CD4-positive, alpha-beta T cell treated with Interleukin-1 beta for 1 hour (primary cell): Measurements from ENCODE around the gene SCUBE1.

ENCODE experiments used
- DNase-seq, 2 donors: peaks; one replicate each; pipeline ENCODE4 v3.0.0-alpha.2; 2020 to 2022

SCUBE1 gene

DNA sequence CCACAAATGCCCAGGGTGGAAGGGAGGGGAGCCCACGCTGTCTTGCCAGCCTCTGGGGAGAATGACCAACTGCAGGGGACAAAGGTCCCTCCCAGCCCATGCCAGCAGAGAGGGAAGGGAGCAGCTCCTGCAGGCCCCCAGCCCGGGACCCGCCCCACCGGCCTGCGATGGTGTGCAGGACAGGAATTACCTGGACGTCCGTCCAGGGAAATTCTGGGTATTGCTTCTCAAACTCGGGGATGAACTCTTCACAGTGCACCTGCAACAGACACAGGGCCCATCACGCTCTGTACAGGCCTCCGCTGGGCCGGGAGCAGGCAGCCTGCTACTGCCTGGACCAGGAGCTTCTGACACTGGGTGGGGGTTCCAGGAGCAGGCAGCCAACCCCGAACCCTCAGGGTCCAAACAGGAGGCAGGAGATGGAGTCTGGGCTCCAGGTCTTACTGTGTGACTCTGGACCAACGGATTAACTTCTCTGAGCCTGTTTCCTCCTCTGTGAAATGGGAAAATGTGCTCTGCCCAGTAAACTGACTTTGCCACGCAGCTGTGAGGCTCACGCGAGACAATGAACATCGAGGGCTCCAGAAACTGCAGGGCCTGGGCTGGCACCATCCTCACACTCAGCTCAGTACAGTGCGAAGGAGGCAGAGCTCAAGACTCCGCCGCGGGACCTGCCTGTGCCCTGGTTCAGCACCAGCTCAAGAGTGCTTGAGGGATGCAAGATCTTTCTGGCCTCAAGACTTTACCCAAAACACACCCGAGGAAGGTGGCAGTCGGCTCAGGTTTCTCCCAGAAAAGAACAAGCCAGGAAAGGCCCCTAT lies 173.7 kb downstream of the SCUBE1 start:
- no peak for DNase-seq

DNA sequence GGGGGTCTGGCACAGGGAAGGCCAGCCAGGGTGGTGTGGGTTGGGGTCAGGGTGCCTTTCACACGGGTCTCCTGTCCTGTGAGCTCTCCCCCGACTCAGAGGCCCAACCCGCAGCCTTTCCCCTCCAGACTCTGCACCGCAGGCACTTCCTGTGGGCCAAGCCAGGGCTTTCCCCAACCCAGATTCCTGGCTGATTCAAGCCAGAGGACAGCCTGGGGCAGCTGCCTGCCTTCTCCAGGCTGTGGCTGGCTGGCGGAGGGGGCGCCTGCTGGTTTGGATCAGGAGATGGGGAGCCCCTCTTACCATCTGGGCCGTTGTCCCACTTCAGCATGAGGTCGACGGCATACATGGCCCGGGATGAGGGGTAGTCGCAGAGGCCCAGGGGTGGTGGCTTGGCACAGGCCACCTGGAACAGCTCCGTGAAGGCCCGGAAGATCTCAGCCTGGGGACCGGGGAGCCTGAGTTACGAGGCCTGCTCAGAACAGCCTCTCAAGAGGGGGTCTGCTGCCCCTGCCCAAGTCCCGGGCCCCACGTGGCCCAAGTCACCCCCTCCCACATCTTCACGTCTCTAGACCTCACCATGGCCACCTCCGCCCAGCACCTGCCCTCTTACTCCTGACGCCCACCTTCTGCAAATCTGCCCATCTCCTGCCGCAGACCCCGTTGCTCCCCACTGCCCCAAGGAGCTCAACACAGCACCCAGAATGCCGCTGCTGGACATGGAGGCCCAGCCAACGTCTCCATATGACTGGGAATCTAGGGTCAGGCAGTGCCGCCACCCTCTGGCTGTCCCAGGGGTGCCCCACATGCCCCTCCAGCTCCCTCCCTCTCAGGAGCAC lies 174.5 kb downstream of the SCUBE1 start:
- no peak for DNase-seq

DNA sequence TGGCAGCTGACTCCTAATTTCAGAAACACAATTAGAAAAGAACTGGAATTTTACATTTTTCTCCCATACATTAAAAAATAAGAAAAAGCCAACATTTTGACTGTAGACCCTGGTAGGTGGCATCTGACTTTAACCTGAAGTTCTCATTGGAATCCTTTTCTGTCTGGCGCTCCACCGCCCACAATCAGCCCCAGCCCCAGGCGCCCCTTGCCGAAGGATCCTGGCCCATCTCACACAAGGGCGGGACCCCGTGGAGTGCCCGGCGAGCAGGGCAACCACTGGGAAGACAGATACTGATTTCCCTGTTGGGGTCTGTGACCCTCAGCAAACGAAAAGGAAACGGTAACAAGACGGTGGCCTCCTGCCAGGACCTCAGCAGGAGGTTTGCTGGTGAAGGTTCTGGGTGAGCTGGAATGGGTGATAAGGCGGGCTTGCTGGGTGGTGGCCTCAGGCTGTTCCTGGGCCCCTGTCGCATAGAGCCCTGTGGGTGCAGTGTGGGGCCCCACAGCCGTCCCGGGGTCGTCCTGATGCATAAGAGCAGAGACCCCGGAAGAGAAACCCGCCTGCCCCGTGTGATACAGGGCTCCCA lies 176.1 kb downstream of the SCUBE1 start:
- DNase-seq, result no peak

DNA sequence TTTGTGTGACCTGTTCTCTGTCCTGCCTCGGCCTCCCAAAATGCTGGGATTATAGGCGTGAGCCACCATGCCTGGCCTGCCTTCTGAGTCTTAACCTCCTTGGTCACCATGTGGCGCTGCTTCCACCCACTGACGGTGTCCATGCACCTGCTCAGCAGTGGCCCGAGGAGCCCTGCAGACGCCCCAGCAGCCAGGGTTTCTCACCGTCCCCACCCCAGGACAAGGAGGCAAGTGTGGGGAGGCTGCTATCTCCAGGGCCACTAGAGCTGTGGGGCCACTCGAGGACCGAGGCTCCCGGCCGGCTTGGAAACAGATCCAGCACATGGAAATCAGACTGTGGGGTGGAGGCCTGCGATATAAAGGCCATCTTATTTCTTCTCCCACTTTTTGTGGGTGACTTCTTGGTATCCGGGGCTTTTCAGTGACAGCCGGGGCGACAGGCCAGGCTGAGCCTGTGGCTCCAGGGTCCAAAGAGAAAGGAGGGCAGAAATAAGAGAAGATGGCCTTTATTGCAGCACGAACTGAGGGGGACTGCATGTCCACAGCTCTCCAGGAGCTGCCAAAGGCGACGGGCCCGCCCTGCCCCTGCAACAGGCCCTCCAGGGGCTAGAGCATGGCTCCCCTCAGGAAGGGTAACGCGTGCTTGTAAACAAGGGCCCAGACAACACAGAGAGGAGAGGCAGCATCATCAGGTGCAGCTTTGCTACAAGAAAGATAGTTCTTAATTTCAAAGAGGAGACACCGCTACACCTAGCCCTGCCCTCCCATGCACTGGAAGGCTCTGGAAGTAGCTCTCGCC lies 176.8 kb downstream of the SCUBE1 start:
- no peak for DNase-seq

GRCh38 chr22:43164636-43165035 lies 178.5 kb downstream of the SCUBE1 start:
- no peak for DNase-seq

DNA sequence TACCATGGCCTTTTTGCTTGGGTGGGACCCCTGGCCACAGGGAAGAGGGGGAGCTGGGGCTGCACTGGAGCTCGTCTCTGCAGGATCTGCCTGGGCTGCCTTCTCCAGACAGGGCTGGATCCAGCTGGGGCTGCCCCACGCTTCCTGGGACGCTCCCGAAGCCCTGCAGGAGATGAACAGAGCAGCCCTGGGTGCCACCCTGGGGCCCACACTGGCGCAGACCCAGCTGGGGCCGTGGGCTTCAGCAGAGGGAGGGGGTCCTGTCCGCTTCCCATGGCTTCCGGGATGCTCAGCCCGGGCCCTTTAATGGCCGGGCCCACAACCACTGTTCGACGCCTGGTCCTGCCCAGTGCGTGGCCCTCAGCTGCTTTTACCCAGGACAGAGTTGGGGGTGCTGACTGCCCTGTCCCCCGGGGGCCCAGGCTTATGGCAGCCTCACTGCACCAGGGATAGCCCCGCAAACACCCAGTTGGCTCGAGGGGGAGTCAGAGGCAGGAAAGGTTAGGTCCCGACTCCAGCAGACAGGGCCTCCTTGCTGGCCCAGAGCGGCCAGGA lies 179.9 kb downstream of the SCUBE1 start:
- no peak for DNase-seq

DNA sequence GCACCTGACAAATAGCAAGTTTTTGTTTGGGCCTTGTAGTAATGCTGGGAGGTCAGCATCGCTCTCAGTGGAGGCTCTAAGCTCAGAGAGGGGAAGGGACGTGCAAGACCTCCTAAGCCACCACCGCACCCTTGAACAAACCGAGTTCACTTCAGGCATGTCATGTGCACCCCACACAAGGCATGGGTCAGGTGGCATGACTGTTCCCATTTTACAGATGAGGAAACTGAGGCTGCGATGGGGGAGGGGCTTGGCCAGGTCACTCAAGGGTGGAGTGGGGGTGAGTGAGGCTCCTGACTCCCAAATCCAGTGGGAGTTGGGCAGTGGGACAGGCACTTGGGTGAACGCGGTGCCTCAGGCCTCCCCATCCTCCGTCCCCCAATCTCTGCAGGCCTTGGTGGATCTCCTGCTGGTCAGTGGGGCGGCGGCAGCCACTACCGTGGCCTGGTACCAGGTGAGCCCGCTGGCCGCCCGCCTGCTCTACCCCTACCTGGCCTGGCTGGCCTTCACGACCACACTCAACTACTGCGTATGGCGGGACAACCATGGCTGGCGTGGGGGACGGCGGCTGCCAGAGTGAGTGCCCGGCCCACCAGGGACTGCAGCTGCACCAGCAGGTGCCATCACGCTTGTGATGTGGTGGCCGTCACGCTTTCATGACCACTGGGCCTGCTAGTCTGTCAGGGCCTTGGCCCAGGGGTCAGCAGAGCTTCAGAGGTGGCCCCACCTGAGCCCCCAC lies 180.6 kb downstream of the SCUBE1 start:
- no peak for DNase-seq

DNA sequence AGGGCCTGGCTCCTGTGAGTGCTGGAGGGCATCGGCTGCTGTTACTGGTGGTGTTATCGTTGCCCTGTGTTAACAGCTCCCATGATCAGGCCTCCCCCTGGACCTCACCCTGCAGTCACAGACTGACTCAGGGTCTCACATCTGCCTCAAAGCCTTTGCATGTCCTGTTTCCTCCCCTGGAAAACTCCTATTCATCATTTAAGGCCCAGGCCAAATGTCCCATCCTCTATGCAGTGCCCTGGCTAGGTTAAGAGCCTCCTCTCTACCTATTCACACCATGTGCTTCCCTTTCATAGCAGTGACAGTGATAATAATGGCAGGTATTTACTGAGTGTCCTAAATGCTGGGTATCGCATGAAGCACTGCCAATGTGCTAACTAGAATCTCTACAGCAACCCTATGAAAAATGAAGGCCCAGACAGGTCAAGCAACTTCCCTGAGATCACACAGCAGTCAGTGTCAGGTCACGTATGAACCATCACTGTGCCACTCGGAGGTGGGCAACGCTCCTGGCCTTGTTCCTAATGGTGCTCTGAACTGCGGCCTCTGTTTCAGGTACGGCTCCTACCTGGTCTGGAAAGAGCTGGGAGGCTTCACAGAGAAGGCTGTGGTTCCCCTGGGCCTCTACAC lies 182.6 kb downstream of the SCUBE1 start:
- DNase-seq, result no peak

- no peak for DNase-seq
Measured at GRCh38 chr22:43159484-43160178, 183.5 kb downstream of the SCUBE1 start.

- no peak for DNase-seq
Measured at GRCh38 chr22:43158778-43159483, 184.2 kb downstream of the SCUBE1 start.

GRCh38 chr22:43157874-43158546 lies 185.2 kb downstream of the SCUBE1 start:
- no peak for DNase-seq

DNA sequence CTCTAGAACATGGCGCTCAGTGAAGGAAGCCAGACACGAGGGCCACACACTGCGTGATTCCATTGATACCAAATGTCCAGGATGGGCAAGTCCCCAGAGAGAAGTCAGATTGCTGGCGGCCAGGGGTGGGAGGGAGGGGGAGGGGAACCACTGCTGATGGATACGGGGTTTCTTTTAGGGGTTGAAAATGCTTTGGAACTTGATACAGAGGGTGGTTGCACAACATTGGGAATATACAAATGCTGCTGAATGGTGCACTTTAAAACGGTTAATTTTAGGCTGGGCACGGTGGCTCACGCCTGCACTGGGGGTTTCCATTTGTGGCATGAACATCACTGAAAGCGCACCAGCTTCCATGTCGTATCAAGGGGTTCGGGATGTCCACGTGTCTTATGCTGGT lies 186.8 kb downstream of the SCUBE1 start:
- DNase-seq, result no peak

- peak in 1 of 2 donors; percentile 17 for DNase-seq
Measured at GRCh38 chr22:43155789-43156188, 187.4 kb downstream of the SCUBE1 start.

- peak in 1 of 2 donors; percentile 65 for DNase-seq
Measured at GRCh38 chr22:43154887-43155536, 188.2 kb downstream of the SCUBE1 start.

DNA sequence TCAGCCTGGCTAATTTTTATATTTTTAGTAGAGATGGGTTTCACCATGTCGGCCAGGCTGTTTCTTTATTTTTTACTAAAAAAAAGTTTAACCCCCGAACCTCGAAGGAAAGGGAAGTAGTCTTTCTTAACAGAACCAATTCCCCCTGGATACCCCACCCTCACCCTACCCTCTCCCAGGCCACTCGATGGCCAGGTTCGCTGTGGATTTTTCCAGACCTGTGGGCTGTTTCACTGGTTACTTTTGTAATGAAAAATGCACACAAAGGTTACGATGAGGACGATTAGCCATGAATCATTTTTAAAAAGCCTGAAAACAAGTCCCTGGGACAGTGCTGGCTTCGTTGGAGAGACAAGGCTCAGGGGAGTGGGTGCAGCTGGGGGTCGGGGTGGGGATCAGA lies 189.3 kb downstream of the SCUBE1 start:
- DNase-seq, result no peak

GRCh38 chr22:43152357-43153071 lies 190.7 kb downstream of the SCUBE1 start:
- DNase-seq, result peak; percentile 59 to 63

DNA sequence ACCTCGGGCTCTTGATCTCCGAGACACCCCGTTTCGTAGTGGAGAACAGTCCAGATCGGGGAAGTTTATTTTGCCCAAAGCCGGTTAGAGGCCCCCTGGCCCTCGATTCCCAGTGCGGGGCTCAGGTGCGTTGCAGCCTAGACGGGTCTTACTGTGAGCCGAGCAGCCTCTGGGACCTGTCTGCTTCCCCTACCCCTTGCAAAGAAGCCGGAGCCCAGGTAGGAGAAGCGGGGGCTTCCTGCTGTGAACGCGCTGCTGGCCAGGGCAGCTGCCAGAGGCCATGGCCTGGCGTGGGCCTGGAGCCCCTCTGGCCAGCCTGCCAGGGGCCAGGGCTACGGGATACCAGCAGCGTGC lies 191.2 kb downstream of the SCUBE1 start:
- no peak for DNase-seq
